ENCODE measurements around the gene SLC15A1.
"Not testable (repeated sequence)": the region's sequence is repeated elsewhere in the genome, so short reads cannot be mapped to it uniquely, and the experiment has no call there.

The SLC15A1 gene

DNA sequence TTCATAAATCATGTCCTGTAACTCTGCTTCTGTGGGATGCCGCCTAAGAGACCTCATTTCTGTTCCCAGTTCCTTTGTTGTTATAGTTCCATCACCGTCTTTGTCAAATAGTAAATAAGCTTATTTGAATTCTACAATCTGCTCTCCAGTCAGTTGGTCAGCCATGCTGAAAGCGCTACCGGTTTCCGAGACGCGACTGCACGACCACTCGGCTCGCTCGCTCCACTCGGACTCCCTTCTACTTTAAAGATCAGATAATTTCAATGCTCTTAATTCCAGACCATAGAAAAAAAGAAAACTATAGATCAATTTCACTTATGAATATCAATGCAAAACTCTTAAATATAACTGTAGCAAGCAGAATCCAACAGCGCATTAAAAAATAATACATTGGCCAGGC lies 111.4 kb downstream of the SLC15A1 start:
- no peak for DNase-seq (ENCODE audit: extremely low read depth, insufficient read length)
- TF ChIP-seq, protein P1, sequence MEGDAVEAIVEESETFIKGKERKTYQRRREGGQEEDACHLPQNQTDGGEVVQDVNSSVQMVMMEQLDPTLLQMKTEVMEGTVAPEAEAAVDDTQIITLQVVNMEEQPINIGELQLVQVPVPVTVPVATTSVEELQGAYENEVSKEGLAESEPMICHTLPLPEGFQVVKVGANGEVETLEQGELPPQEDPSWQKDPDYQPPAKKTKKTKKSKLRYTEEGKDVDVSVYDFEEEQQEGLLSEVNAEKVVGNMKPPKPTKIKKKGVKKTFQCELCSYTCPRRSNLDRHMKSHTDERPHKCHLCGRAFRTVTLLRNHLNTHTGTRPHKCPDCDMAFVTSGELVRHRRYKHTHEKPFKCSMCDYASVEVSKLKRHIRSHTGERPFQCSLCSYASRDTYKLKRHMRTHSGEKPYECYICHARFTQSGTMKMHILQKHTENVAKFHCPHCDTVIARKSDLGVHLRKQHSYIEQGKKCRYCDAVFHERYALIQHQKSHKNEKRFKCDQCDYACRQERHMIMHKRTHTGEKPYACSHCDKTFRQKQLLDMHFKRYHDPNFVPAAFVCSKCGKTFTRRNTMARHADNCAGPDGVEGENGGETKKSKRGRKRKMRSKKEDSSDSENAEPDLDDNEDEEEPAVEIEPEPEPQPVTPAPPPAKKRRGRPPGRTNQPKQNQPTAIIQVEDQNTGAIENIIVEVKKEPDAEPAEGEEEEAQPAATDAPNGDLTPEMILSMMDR (IDR thresholded peaks at IDR 0.05; ENCODE audit: insufficient read depth, low read length, poor library complexity, severe bottlenecking): no peak
- no peaks in the 10 kb centered on the region for H3K36me3 ChIP-seq (ENCODE audit: control insufficient read depth, insufficient read depth, low read length)
- H3K27me3 ChIP-seq (replicated peaks; ENCODE audit: control insufficient read depth, insufficient read depth, low read length): no peaks in the 10 kb centered on the region; the same call in 1 of the 2 replicates
- H3K4me3 ChIP-seq (replicated peaks; ENCODE audit: low read depth, low read length): no peak overlapping the region

DNA sequence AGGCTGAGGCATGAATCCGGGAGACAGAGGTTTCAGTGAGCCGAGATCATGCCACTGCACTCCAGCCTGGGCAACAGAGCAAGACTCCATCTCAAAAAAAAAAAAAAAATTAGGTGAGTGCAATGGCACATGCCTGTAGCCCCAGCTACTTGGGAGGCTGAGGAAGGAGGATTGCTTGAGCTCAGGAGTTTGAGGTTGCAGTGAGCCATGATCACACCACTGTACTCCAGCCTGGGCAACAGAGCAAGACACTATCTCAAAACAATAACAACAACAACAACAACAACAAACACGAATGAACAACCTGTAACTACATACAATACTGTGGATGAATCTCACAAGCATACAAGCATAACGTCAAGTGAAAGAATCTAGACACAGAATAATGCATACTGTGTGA lies 112.7 kb downstream of the SLC15A1 start:
- H3K36me3 ChIP-seq (ENCODE audit: control insufficient read depth, insufficient read depth, low read length); DNase-seq (ENCODE audit: extremely low read depth, insufficient read length); H3K4me3 ChIP-seq (replicated peaks; ENCODE audit: low read depth, low read length); H3K27me3 ChIP-seq (replicated peaks; ENCODE audit: control insufficient read depth, insufficient read depth, low read length): not testable (repeated sequence)

DNA sequence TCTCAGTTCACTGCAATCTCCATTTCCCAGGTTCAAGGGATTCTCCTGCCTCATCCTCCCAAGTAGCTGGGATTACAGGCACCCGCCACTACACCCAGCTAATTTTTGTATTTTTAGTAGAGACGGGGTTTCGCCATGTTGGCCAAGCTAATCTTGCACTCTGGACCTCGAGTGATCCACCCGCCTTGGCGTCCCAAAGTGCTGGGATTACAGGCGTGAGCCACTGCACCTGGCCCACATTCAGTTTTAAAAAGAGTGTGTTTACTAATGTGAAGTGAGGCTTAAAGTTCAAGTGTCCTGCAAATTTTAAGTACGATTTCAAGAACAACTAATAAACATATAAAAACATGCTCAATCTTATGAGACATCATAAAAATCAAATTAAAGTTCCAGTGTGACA lies 114.1 kb downstream of the SLC15A1 start:
- not testable (repeated sequence) for H3K36me3 ChIP-seq (ENCODE audit: control insufficient read depth, insufficient read depth, low read length); H3K4me3 ChIP-seq (replicated peaks; ENCODE audit: low read depth, low read length); H3K27me3 ChIP-seq (replicated peaks; ENCODE audit: control insufficient read depth, insufficient read depth, low read length); DNase-seq (ENCODE audit: extremely low read depth, insufficient read length)

Data from GM06990 (cell line).